Fibroblast of lung (primary cell): Measurements from ENCODE around the gene CLSTN2. TPM values are rescaled to one million over a fixed set of nuclear protein-coding genes. Genes with fewer than 3 reads are reported as not detected.

ENCODE experiments used
- DNase-seq, 2 donors: peaks; one replicate each; pipeline versions ENCODE4 v3.0.0 to v3.0.0-alpha.2; 2010; ENCODE audit warnings: low read depth in 2 of 2
- H2AFZ ChIP-seq: 2 replicates; pipeline ENCODE4 v1.5.1; 2012; ENCODE audit warnings: low read length, control low read depth, inconsistent platforms
- H3K27ac ChIP-seq: 2 replicates; pipeline ENCODE4 v1.5.1; 2011; ENCODE audit warnings: low read length, control low read depth; ENCODE audit not compliant: insufficient read depth
- H3K27me3 ChIP-seq: 2 replicates; pipeline ENCODE4 v1.5.1; 2011; ENCODE audit warnings: mild to moderate bottlenecking, low read length; ENCODE audit not compliant: control insufficient read depth, insufficient read depth
- H3K36me3 ChIP-seq: 2 replicates; pipeline ENCODE4 v1.5.1; 2011; ENCODE audit warnings: low read length; ENCODE audit not compliant: control insufficient read depth, insufficient read depth
- H3K4me1 ChIP-seq: 2 replicates; pipeline ENCODE4 v1.5.1; 2011; ENCODE audit warnings: low read length; ENCODE audit not compliant: control insufficient read depth, insufficient read depth; ENCODE audit errors: extremely low read depth
- H3K4me2 ChIP-seq: 2 replicates; pipeline ENCODE4 v1.5.1; 2011; ENCODE audit warnings: low read length, control low read depth; ENCODE audit not compliant: insufficient read depth; ENCODE audit errors: extremely low read depth
- H3K4me3 ChIP-seq, 4 experiments: fragments of 200-600 bp in 1 of 4; sonication (generic) in 1 of 4; replicated peaks in 1 of 4; 2 replicates each; pipeline ENCODE4 v1.5.1; 2011 to 2016; ENCODE audit warnings: low read length in 4 of 4, low read depth in 3 of 4, mild to moderate bottlenecking in 3 of 4, control low read depth in 2 of 4, inconsistent platforms in 1 of 4, mixed read lengths in 1 of 4; ENCODE audit not compliant: insufficient read depth in 1 of 4; ENCODE audit errors: control extremely low read depth in 1 of 4
- H3K79me2 ChIP-seq: 2 replicates; pipeline ENCODE4 v1.5.1; 2012; ENCODE audit warnings: mild to moderate bottlenecking, low read length, inconsistent platforms; ENCODE audit not compliant: control insufficient read depth, insufficient read depth
- H3K9ac ChIP-seq: 2 replicates; pipeline ENCODE4 v1.5.1; 2011; ENCODE audit warnings: mild to moderate bottlenecking, low read length, control low read depth; ENCODE audit not compliant: insufficient read depth
- H3K9me3 ChIP-seq: 2 replicates; pipeline ENCODE4 v1.5.1; 2012; ENCODE audit warnings: low read depth, low read length; ENCODE audit not compliant: control insufficient read depth, insufficient read depth
- H4K20me1 ChIP-seq: 2 replicates; pipeline ENCODE4 v1.5.1; 2011; ENCODE audit warnings: low read length; ENCODE audit not compliant: control insufficient read depth, insufficient read depth; ENCODE audit errors: extremely low read depth
- CTCF ChIP-seq, 2 donors: IDR thresholded peaks in 1 of 2; conservative IDR thresholded peaks in 1 of 2; 1 replicate in 1 of 2; 2 replicates in 1 of 2; pipeline ENCODE4 v1.5.1; 2011 to 2012; ENCODE audit warnings: low read length in 2 of 2, control low read depth in 1 of 2, inconsistent platforms in 1 of 2, low read depth in 1 of 2, mild to moderate bottlenecking in 1 of 2
- EZH2 ChIP-seq: IDR thresholded peaks from 2 replicates; pipeline ENCODE4 v1.5.1; 2012; ENCODE audit warnings: low read length, control low read depth, mild to moderate bottlenecking; ENCODE audit errors: missing control alignments
- polyA plus RNA-seq, 2 donors: library from polyadenylated mRNA; depleted of rRNA in 1 of 2; stranded (reverse) in 1 of 2; unstranded in 1 of 2; fragments of >200 nt; gene quantifications; 2 replicates each; pipeline ENCODE4 v1.2.1, GENCODE V29; 2011 to 2012; ENCODE audit warnings: missing spikeins in 1 of 2
- total RNA-seq: library from RNA; depleted of rRNA; stranded (reverse); fragments of >200 nt; gene quantifications from 2 replicates; pipeline ENCODE4 v1.2.1, GENCODE V29; 2014

Gene CLSTN2
- total and polyA plus RNA-seq, 2 donors (not counting 1 experiment from before 2014, with no cell fraction given): under 0.01 to 1.3 TPM

GRCh38 chr3:140244893-140245292 is 309.9 kb downstream of the CLSTN2 start:
- TF ChIP-seq CTCF (conservative IDR thresholded peaks at IDR 0.05 in 1 of 2, IDR thresholded peaks at IDR 0.05 in 1 of 2; ENCODE audit: low read depth in 1 of 2, low read length in 2 of 2) (no peak), EZH2 (no peak)
- no peak overlapping the region for H3K4me3 ChIP-seq
- no peaks in the 10 kb centered on the region for H3K27me3 ChIP-seq
- H4K20me1 ChIP-seq: no peaks in the 10 kb centered on the region
- H3K9ac ChIP-seq: no peak overlapping the region
- DNase-seq: peak in 1 of 2 donors; percentile 70
- H3K36me3 ChIP-seq: no peaks in the 10 kb centered on the region
- H2AFZ ChIP-seq: no peak overlapping the region
- no peaks in the 10 kb centered on the region for H3K79me2 ChIP-seq
- H3K9me3 ChIP-seq: no peaks in the 10 kb centered on the region
- H3K4me1 ChIP-seq: no peaks in the 10 kb centered on the region
- H3K4me2 ChIP-seq: no peak overlapping the region
- no peak overlapping the region for H3K27ac ChIP-seq

GRCh38 chr3:140246578-140246977 is 311.6 kb downstream of the CLSTN2 start:
- H3K4me2 ChIP-seq: no peak overlapping the region
- H3K9ac ChIP-seq: no peak overlapping the region
- H4K20me1 ChIP-seq: no peaks in the 10 kb centered on the region
- TF ChIP-seq EZH2 (no peak), CTCF (conservative IDR thresholded peaks at IDR 0.05 in 1 of 2, IDR thresholded peaks at IDR 0.05 in 1 of 2; ENCODE audit: low read depth in 1 of 2, low read length in 2 of 2) (no peak)
- H3K27me3 ChIP-seq: no peaks in the 10 kb centered on the region
- DNase-seq: no peak
- no peak overlapping the region for H3K4me3 ChIP-seq
- no peaks in the 10 kb centered on the region for H3K79me2 ChIP-seq
- no peaks in the 10 kb centered on the region for H3K4me1 ChIP-seq
- H2AFZ ChIP-seq: no peak overlapping the region
- no peaks in the 10 kb centered on the region for H3K36me3 ChIP-seq
- no peak overlapping the region for H3K27ac ChIP-seq
- H3K9me3 ChIP-seq: no peaks in the 10 kb centered on the region

- Histone ChIP-seq H3K79me2 (no peaks in the 10 kb centered on the region), H3K27ac (no peak overlapping the region), H3K36me3 (no peaks in the 10 kb centered on the region), H3K9me3 (no peaks in the 10 kb centered on the region), H4K20me1 (no peaks in the 10 kb centered on the region), H3K4me3 (no peak overlapping the region), H2AFZ (no peak overlapping the region), H3K4me1 (no peaks in the 10 kb centered on the region), H3K27me3 (no peaks in the 10 kb centered on the region), H3K4me2 (no peak overlapping the region), H3K9ac (no peak overlapping the region)
- no peak for TF ChIP-seq EZH2
- no peak for TF ChIP-seq CTCF (conservative IDR thresholded peaks at IDR 0.05 in 1 of 2, IDR thresholded peaks at IDR 0.05 in 1 of 2; ENCODE audit: low read depth in 1 of 2, low read length in 2 of 2)
- DNase-seq: no peak
These were observed 312.8 kb downstream of the CLSTN2 start for GRCh38 chr3:140247775-140248174.
